Right lobe of liver (tissue), 4 donors: ENCODE results near the gene ZNF621.

ENCODE experiments used
- CTCF ChIP-seq, 4 donors: fragments of 200-600 bp in 3 of 4; fragments of 450-650 bp in 1 of 4; IDR thresholded peaks; one replicate each; pipeline versions ENCODE4 v1.5.1 to v1.8.0; 2016 to 2022; ENCODE audit warnings: antibody characterized with exemption in 4 of 4, mild to moderate bottlenecking in 2 of 4
- POLR2A ChIP-seq: fragments of 450-650 bp; IDR thresholded peaks from one replicate; pipeline ENCODE4 v1.6.1; 2017; ENCODE audit warnings: antibody characterized with exemption, mild to moderate bottlenecking
- donor health status: DM: no; HTN: no; CAD: no.
- donor health status: DM: no; HTN: no; CAD: no.
- donor health status: DM: no; HTN: yes; CAD: no.

- no peak for TF ChIP-seq CTCF (IDR thresholded peaks at IDR 0.05)
- TF ChIP-seq POLR2A: no peak
Observed at GRCh38 chr3:40550167-40550566, 25.4 kb downstream of the ZNF621 start.
